Loucy (cell line): Measurements from ENCODE around the gene MYO1H.

Experiments
- EZH2phosphoT487 ChIP-seq: fragments of 200-600 bp; IDR thresholded peaks from 2 replicates; pipeline ENCODE4 v1.6.1; 2018; ENCODE audit warnings: antibody characterized with exemption, mild to moderate bottlenecking, moderate library complexity, borderline replicate concordance
- TF ChIP-seq, protein P1 (sequence below): fragments of 200-600 bp; sonication (generic); conservative IDR thresholded peaks from 2 replicates; pipeline ENCODE4 v1.5.1; 2014; ENCODE audit warnings: mild to moderate bottlenecking, antibody characterized with exemption, low read length

- TF ChIP-seq, protein P1, sequence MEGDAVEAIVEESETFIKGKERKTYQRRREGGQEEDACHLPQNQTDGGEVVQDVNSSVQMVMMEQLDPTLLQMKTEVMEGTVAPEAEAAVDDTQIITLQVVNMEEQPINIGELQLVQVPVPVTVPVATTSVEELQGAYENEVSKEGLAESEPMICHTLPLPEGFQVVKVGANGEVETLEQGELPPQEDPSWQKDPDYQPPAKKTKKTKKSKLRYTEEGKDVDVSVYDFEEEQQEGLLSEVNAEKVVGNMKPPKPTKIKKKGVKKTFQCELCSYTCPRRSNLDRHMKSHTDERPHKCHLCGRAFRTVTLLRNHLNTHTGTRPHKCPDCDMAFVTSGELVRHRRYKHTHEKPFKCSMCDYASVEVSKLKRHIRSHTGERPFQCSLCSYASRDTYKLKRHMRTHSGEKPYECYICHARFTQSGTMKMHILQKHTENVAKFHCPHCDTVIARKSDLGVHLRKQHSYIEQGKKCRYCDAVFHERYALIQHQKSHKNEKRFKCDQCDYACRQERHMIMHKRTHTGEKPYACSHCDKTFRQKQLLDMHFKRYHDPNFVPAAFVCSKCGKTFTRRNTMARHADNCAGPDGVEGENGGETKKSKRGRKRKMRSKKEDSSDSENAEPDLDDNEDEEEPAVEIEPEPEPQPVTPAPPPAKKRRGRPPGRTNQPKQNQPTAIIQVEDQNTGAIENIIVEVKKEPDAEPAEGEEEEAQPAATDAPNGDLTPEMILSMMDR: no peak
- TF ChIP-seq EZH2phosphoT487: no peak
These were observed 43.2 kb upstream of the MYO1H start for GRCh38 chr12:109304485-109304884.
